ENCODE results near the gene BCS1L.

DNA sequence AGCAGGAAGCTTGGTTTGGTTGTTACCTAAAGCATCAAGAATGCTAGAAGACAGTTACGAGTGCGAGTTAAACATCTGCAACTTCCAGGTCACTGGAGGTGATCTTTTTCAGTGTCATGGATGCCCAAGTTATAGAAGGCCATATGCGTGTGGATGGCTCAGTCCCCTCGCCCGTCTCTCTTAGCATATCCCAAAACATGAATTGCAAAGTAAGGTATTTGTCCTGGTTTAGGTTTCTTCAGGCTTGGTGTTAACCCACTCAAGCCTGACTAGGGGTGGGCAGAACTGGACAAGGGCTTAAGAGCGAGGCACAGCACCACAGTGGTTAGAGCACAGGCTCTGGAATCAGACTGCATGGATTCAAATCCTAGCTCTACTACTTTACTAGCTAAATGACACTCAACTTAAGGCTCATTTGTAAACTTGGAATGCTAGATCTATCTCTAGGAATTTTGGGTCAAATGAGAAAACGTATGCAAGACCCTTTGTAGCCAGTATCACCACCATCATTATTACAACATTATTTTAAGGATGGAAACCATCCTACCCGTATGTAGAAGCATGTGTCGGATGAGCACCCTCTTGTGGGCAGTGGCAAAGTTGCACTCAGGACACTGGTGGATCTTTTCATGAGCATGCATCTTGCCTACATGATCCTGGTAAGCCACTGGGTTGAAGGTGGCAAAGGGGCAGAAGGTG, 11.2 kb upstream of the BCS1L start:
- TF ChIP-seq, protein P1, sequence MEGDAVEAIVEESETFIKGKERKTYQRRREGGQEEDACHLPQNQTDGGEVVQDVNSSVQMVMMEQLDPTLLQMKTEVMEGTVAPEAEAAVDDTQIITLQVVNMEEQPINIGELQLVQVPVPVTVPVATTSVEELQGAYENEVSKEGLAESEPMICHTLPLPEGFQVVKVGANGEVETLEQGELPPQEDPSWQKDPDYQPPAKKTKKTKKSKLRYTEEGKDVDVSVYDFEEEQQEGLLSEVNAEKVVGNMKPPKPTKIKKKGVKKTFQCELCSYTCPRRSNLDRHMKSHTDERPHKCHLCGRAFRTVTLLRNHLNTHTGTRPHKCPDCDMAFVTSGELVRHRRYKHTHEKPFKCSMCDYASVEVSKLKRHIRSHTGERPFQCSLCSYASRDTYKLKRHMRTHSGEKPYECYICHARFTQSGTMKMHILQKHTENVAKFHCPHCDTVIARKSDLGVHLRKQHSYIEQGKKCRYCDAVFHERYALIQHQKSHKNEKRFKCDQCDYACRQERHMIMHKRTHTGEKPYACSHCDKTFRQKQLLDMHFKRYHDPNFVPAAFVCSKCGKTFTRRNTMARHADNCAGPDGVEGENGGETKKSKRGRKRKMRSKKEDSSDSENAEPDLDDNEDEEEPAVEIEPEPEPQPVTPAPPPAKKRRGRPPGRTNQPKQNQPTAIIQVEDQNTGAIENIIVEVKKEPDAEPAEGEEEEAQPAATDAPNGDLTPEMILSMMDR (IDR thresholded peaks at IDR 0.05): peak; percentile 88
- TF ChIP-seq JUND (IDR thresholded peaks at IDR 0.05) (no peak), POLR2AphosphoS5 (IDR thresholded peaks at IDR 0.05; ENCODE audit: low read depth, low read length) (no peak), EP300 (IDR thresholded peaks at IDR 0.05; ENCODE audit: borderline replicate concordance in 1 of 2, low read depth in 1 of 2, low read length in 1 of 2) (no peak), RAD21 (IDR thresholded peaks at IDR 0.05; ENCODE audit: low read length) (peak; percentile 85), ELF1 (IDR thresholded peaks at IDR 0.05) (no peak), GATA2 (CRISPR knock-in tag; IDR thresholded peaks at IDR 0.05) (no peak), YY1 (IDR thresholded peaks at IDR 0.05; ENCODE audit: low read depth) (no peak)
- TF ChIP-seq, protein P2, sequence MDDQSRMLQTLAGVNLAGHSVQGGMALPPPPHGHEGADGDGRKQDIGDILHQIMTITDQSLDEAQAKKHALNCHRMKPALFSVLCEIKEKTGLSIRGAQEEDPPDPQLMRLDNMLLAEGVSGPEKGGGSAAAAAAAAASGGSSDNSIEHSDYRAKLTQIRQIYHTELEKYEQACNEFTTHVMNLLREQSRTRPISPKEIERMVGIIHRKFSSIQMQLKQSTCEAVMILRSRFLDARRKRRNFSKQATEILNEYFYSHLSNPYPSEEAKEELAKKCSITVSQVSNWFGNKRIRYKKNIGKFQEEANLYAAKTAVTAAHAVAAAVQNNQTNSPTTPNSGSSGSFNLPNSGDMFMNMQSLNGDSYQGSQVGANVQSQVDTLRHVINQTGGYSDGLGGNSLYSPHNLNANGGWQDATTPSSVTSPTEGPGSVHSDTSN (IDR thresholded peaks at IDR 0.05): no peak
- TF ChIP-seq, protein P3, sequence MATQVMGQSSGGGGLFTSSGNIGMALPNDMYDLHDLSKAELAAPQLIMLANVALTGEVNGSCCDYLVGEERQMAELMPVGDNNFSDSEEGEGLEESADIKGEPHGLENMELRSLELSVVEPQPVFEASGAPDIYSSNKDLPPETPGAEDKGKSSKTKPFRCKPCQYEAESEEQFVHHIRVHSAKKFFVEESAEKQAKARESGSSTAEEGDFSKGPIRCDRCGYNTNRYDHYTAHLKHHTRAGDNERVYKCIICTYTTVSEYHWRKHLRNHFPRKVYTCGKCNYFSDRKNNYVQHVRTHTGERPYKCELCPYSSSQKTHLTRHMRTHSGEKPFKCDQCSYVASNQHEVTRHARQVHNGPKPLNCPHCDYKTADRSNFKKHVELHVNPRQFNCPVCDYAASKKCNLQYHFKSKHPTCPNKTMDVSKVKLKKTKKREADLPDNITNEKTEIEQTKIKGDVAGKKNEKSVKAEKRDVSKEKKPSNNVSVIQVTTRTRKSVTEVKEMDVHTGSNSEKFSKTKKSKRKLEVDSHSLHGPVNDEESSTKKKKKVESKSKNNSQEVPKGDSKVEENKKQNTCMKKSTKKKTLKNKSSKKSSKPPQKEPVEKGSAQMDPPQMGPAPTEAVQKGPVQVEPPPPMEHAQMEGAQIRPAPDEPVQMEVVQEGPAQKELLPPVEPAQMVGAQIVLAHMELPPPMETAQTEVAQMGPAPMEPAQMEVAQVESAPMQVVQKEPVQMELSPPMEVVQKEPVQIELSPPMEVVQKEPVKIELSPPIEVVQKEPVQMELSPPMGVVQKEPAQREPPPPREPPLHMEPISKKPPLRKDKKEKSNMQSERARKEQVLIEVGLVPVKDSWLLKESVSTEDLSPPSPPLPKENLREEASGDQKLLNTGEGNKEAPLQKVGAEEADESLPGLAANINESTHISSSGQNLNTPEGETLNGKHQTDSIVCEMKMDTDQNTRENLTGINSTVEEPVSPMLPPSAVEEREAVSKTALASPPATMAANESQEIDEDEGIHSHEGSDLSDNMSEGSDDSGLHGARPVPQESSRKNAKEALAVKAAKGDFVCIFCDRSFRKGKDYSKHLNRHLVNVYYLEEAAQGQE (IDR thresholded peaks at IDR 0.05; ENCODE audit: low read depth, low read length): no peak
